8988T (cell line): ENCODE data around the gene GPR162.

ENCODE experiments used
- DNase-seq: peaks from one replicate; pipeline ENCODE4 v3.0.0; 2011

The GPR162 gene

DNA sequence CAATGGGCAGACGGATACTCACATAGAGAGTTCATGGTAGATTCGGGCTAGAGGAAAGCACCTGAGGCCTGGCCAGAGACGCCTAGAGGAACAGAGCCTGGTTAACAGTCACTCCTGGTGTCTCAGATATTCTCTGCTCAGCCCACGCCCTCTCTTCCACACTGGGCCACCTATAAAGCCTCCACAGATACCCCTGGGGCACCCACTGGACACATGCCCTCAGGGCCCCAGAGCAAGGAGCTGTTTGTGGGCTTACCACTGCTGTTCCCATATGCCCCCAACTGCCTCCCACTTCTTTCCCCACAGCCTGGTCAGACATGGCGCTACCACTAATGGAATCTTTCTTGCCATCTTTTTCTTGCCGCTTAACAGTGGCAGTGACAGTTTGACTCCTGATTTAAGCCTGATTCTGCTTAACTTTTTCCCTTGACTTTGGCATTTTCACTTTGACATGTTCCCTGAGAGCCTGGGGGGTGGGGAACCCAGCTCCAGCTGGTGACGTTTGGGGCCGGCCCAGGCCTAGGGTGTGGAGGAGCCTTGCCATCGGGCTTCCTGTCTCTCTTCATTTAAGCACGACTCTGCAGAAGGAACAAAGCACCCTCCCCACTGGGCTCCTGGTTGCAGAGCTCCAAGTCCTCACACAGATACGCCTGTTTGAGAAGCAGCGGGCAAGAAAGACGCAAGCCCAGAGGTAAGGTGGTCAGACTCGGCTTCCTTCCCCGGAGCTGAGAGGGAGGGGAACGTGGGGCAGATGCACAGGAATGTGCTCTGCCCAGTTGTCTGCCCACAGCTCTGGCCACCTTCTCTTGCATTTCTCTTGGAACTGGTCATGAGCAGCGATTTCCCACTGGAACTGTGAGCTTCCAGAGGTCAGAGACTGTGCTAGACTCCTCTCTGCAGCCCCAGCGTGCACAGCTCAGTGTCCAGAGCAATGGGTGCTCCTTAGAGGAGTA lies 32.4 kb upstream of the GPR162 start, which contains the start of gene CD4:
Gene CD4 (plus strand): TSS at position 557 of the 953 bp plus-strand sequence. CDS start 10,611 bp downstream, outside the sequence.
- no peak for DNase-seq

DNA sequence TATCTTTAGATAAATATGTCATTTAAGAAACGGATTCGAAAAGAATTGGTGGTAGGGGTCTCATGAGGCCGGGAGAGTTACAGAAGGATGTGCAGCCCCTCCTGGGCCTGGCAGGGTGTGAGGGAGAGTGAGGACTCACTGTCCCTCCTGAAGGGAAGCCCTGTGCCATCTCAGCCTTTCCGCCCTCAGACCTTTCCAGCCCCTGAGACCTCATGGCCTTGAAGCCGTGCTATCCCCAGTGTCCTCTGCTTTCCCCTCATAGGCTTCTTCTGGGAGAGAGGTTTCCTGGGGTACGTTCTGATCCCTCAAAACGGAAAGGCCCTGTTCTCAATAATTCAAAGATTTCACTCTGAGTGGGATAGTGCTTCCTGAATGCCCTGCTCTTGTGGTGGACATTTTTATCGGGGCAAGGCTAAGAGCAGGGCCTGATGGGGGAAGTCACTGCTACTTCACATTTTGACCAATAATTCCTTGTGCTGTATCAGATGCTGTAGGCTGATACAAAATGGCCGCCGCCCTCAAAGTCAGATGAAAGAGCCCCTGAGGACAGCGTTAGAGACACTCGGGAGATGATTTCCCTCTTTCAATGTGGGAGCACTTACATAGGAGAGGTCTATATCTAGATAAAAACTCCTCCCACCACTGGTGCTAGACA lies 31.0 kb upstream of the GPR162 start:
- DNase-seq: no peak

DNA sequence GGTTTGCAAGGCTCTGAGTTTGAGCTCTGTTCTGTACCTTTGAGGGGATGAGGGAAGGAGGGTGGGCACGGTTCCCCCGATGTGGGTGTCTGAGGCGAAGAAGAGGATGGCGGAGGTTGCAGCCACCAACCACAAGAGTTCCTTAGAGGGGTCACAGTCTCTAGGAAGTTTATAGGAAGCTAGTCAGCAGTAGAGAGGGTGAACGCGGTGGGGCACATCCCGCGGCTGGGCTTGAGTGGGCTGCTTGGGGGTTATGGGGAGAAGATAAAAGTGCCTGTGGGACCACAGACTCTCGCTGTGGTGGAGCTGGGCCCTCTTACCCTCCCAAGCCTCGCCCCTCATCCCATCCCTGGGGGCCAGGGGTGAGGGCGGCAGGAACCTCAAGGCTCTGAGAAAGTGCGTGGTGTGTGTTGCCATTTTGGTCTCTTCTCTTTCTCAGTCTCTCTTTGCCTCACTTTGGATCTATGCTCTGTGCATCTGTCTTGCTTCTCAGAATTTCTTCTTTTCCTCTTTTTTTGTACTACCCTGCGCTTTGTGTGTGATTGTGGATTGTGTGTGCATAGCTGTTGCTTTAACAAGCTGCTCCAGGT lies 29.6 kb upstream of the GPR162 start:
- DNase-seq: no peak

DNA sequence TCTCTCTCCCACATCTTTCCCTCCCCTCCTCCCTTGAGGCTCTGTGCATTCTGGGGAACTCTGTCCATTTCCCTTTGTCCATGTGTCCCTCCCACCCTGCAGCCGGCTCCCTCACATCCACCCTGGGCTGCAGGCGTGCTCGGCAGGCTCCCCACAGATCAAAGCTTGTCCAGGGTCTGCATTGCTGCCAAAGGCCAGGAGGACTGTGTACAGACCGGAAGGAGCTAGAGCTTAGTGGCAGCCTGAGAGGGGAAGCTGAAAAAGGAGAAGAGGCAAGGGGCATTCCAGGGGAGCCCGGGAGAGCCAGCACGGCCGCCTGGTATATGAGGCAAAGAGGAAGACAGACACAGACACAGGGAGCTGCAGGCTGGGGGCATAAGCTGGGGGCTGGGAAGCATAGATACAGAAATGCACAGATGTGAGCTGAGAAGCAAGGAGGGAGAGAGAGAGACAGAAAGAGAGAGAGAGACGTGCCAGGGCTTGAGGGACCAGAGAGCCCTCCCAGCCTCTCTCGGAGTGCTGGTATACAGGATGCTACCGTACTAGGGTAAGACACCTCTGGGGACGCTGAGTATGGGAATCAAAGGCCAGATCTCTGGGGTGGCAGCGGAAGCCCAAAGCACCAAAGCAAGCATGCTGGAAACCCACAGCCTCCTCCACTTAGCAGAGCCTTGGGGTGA lies 29.0 kb upstream of the GPR162 start:
- no peak for DNase-seq

DNA sequence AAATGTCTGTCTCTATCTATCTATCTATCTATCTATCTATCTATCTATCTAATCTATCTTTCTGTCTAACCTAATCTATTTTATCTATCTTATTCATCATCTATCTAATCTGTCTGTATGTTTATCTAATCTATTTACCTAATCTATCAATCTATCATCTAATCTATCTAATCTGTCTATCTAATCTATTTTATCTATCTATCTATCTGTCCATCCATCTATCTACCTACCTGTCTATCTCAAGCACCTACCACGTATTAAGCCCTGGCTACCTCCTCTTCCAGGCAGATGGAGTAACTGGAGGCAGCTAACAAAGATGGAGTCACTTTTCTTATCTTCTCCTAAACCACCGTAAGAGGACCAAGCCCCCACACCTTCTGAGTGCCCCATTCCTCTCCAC lies 26.5 kb upstream of the GPR162 start:
- no peak for DNase-seq

DNA sequence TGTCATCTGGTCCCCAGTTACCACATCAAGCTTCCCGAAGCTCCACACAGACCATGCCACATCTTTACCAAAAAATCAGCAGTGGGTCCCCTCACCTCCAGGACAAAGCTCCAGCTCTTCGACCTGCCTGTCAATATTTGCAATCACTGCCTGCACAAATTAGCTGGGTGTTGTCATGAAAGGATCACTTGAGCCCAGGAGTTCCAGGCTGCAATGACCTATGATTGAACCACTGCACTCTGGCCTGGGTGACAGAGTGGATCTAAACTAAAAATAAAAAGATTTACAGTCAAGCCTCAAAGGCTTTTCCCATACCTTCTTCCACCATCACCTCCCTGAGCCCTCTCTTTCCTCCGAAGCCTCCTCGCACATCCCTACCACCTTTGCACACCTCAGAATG lies 25.0 kb upstream of the GPR162 start:
- no peak for DNase-seq

DNA sequence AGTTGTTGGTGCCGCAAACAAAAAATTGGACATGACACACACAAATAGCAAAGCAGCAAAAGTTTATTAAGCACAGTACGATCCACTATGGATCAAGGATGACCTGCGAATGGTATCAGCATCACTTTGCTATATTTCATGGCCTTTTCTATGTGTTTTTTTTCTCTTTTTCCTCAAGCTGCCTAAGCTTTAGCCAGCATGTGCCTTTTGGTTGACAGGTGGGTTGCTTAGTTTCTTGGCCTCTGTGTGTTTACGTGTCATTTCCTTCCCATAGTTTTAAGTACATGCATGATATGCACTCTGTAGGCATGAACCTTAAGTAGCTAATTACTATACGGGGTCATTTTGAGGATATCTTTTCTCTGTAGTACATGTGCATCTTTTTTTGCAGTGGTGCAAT lies 22.5 kb upstream of the GPR162 start:
- DNase-seq: no peak

DNA sequence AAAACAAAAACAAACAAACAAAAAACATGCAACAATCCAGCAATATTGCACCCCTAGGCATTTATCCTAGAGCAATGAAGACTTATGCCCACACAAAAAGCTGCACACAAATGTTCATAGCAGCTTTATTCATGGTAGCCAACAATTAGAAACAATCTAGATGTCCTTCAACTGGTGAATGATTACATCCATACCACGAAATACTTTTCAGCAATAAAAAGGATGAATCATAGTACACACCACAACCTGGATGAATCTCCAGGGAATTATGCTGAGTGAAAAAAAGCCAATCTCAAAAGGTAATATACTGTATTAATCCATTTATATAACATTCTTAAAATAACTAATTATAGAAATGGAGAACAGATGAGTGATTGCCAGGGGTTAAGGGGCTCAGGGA lies 14.5 kb upstream of the GPR162 start:
- DNase-seq: no peak

DNA sequence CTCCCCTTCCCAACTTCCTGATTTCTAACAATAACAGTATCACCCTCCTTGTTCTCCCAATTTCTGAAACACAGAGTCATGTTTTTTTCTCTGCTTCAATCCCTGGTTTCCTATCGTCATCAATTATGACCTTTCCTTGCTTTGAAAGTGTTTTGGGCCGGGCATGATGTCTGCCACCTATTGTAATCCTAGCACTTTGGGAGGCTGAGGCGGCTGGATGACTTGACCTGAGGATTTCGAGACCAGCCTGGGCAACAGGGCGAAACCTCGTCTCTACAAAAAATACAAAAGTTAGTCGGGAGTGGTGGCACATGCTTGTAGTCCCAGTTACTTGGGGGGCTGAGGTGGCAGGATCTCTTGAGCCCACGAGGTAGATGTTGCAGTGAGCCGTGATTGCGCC lies 12.6 kb upstream of the GPR162 start:
- DNase-seq: no peak

DNA sequence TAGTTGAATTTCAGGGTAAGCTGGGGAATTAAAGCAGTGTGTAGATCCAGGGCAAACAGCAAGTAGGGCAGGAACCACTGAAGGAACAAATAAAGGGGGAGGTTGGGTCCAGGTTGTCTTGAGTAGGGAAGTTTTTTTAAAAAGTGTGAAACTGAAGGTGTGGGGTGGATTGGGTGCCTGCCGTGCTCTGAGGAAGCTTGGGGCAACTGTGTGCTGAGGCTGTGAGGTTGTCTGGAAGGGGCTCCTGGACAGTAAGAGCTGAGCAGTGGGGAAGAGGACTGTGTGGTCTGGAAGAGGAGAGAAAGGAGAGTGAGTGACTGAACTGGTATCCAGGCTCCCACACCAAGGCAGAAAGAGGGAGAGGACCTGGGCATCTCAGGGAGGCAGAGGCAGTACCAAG lies 10.9 kb upstream of the GPR162 start:
- DNase-seq: no peak

DNA sequence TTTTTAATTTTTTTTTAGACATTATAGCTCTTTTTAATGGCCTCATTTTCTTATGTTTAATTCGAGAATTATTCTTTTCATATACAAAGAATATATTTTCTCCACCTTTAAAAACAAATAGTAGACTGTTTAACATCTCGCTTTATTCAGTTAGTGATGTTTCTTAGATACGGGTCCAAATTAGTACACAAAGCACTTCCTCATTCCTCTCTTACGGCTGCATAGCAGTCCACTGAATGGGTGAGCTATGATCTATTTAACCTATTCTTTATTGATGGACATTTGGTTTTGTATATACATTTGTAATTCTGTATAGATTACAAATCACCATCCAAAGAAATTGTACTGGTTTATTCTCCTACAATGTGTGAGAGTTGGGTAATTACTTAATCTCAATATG lies 8.3 kb upstream of the GPR162 start:
- DNase-seq: no peak

DNA sequence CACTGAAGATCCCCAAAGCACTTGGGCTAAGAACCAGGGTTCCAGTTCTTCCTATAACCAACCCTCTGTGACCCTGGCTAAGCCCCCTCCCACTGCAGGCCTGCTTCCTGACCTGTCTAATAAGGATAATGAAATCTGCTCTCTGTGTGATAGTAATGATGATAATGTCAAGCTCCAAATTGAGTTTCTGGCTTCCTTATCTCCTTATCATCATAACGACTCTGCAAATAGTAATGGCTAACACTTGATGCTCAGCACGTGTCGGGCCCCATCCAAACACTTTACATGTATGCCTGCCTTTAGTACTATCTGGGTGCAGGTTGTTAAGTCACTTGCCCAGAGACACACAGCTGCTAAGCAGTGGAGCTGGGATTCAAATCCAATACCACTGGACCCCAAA lies 5.0 kb upstream of the GPR162 start:
- no peak for DNase-seq

DNA sequence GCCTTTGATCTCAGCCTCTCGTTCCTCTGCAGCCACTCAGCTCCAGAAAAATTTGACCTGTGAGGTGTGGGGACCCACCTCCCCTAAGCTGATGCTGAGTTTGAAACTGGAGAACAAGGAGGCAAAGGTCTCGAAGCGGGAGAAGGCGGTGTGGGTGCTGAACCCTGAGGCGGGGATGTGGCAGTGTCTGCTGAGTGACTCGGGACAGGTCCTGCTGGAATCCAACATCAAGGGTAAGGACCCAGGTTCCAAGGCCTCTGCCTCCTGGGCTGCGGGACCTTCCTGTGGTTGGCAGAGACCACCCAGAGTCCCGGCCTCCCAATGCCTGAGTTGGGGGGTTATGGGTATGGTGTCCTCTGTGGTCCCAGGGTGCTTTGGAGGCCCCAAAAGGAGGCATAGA lies 4.5 kb upstream of the GPR162 start:
- DNase-seq: no peak

DNA sequence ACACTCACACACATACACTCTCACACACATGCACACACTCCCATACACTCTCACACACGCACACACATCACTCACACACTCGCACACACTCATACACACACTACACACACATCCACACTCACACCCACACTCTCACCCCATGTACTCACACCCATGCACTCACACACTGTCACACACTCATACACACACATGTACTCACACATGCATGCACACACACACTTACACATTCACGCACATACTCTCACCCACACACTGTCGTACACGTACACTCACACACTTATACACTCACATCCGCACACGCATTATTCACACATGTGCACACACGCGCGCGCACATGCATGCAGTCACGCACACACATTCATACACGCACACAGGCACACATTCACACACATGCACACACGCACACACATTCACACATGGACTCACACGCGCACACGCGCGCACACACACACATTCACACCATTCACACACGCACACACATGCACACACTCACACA lies 3.9 kb upstream of the GPR162 start:
- no peak for DNase-seq

DNA sequence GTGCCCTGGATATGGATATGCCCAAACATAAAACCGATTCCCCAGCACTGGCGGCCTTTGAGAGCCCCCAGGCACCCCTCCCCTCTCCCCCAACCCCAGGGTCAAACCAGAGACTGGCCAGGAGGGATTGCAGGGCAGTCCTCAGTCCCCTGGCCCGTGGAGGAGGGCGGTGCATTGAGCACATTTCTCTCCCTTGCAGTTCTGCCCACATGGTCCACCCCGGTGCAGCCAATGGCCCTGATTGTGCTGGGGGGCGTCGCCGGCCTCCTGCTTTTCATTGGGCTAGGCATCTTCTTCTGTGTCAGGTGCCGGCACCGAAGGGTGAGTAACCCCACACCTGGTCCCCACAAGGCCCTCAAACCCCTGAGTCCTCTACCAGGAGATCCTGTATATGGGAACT lies 3.4 kb upstream of the GPR162 start:
- no peak for DNase-seq

DNA sequence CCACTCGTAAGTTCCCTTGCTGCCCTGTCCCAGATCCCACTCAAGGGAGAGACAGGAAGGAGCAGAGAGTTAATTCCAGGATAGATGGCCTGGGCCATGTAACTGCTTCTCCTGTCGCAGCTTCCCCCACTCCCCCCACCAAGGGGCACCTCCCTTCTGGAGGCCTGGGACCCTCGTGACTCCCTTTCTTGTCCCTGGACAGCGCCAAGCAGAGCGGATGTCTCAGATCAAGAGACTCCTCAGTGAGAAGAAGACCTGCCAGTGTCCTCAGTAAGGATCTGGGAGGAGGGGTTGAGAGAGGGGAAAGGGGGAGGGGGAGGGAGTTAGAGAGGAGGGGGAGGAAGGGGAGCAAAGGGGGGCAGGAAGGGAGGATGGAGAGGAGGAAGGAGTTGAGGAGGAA lies 3.0 kb upstream of the GPR162 start:
- no peak for DNase-seq

DNA sequence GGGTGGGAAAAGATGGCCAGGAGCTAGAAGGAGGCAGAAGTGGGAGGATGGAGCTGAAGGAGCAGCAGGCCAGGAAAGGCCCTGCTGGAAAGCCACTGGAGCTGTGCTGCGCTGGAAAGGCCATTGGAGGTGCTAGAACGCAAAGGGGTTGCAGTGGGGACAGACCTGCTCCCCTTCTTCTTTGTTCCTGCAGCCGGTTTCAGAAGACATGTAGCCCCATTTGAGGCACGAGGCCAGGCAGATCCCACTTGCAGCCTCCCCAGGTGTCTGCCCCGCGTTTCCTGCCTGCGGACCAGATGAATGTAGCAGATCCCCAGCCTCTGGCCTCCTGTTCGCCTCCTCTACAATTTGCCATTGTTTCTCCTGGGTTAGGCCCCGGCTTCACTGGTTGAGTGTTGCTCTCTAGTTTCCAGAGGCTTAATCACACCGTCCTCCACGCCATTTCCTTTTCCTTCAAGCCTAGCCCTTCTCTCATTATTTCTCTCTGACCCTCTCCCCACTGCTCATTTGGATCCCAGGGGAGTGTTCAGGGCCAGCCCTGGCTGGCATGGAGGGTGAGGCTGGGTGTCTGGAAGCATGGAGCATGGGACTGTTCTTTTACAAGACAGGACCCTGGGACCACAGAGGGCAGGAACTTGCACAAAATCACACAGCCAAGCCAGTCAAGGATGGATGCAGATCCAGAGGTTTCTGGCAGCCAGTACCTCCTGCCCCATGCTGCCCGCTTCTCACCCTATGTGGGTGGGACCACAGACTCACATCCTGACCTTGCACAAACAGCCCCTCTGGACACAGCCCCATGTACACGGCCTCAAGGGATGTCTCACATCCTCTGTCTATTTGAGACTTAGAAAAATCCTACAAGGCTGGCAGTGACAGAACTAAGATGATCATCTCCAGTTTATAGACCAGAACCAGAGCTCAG lies 2.3 kb upstream of the GPR162 start:
- no peak for DNase-seq

DNA sequence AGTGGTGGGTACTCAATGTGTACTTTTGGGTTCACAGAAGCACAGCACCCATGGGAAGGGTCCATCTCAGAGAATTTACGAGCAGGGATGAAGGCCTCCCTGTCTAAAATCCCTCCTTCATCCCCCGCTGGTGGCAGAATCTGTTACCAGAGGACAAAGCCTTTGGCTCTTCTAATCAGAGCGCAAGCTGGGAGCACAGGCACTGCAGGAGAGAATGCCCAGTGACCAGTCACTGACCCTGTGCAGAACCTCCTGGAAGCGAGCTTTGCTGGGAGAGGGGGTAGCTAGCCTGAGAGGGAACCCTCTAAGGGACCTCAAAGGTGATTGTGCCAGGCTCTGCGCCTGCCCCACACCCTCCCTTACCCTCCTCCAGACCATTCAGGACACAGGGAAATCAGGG lies 1.5 kb upstream of the GPR162 start:
- no peak for DNase-seq

DNA sequence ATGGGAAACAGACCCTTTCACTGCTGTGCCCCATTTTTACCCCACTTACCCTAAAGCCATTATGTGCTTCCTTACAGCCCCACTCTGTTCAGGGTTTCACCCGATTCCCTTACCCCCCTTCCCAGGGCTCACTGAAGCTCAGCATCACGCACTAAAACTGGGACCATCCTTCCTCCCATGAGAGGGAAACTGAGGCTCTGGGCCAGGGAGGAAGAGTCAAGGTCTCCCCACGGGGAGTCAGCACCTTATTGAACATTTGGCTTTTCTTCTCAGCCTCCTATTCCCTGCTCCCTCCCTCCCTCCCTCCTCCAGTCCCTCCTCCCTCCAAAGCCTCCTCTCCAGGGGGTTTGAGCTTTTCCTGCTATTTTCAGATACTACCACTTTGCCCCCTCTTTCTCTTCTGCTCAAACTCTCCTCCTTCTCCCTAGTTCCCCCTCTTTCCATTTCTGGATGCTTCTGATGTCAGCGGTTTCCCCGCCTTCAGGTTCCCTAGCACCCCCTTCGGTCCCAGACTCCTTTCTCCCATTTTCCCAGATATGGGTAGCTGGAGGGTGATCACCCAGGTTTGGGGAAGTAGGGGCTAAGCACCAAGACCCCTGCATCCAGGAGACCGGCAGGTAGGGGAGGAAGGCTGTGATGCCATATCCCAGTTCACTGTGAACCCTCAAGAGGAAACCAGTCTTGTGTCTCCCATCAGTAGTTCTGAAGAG lies 960 bp downstream of the GPR162 start:
- DNase-seq: no peak

DNA sequence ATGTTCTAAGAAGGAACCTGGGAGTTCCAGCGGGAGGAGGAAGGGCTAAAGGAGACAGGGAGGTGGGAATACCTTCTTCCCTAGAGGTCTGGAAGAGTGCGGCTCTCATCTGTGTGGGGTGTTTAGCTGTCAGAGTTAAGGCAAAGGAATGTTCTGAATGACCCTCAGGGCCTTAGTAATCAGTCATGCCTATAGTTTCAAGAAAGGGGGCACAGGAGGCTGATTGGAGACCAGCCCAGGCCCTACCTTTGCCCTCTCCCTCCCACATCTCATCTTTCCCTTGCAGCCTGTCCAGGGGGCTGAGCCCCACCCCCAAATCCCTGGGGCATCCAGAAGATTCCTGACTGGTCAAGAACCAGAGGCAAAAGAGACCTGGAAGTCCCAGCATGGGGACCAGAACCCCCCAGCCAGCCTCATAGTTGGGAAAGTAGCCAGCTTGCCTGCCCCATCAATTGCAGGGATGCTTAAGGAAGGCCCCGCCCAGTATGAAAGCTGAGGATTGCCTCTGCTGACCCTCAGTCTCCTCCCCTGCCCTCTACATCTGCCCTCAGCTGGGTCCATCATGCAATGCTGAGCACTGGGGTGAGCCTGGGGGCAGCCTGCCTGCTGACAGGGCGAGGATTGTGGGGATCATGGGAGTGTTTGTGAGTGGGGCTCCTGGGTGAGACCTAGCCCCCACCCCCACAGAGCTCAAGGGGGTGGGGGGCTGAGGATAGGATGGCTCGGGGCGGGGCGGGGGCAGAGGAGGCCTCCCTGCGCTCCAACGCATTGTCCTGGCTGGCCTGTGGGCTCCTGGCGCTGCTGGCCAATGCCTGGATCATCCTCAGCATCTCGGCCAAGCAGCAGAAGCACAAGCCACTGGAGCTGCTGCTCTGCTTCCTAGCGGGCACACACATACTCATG lies 1.8 kb downstream of the GPR162 start:
- DNase-seq: no peak
